Stomach (tissue), 9 donors: Measurements from ENCODE around the gene ZNRF4. TPM values are rescaled to one million over a fixed set of nuclear protein-coding genes. Genes with fewer than 3 reads are reported as not detected.
A peak's percentile ranks its signal among the peaks of the same experiment; 100 is the strongest.

Experiments
- DNase-seq, 2 donors: peaks; one replicate each; pipeline versions ENCODE4 v3.0.0 to v3.0.0-alpha.2; 2013 to 2019
- H3K27ac ChIP-seq, 5 donors: fragments of 200-600 bp in 4 of 5; sonication (generic) in 4 of 5; one replicate each; pipeline ENCODE4 v1.5.1; 2013 to 2019; ENCODE audit warnings: mild to moderate bottlenecking in 1 of 5, moderate library complexity in 1 of 5
- H3K27me3 ChIP-seq, 3 donors: fragments of 200-600 bp; sonication (generic); one replicate each; pipeline ENCODE4 v1.5.1; 2017 to 2019; ENCODE audit warnings: mixed run types in 1 of 3
- H3K36me3 ChIP-seq, 4 donors: fragments of 200-600 bp; sonication (generic); 1 replicate in 3 of 4; 2 replicates in 1 of 4; pipeline ENCODE4 v1.5.1; 2016 to 2019
- H3K4me1 ChIP-seq, 4 donors: fragments of 200-600 bp; sonication (generic); one replicate each; pipeline ENCODE4 v1.5.1; 2016 to 2019
- H3K4me3 ChIP-seq, 4 donors: fragments of 200-600 bp; sonication (generic) in 3 of 4; one replicate each; pipeline ENCODE4 v1.5.1; 2016 to 2019; ENCODE audit warnings: mild to moderate bottlenecking in 1 of 4
- H3K9me3 ChIP-seq, 4 donors: fragments of 200-600 bp; sonication (generic); one replicate each; pipeline ENCODE4 v1.5.1; 2016 to 2019
- EP300 ChIP-seq: sonication (generic); formaldehyde crosslinking; IDR thresholded peaks from one replicate; pipeline ENCODE4 v1.6.1; 2017; ENCODE audit warnings: antibody characterized with exemption
- POLR2A ChIP-seq, 4 donors: fragments of 450-650 bp; IDR thresholded peaks; one replicate each; pipeline ENCODE4 v1.6.1; 2016; ENCODE audit warnings: antibody characterized with exemption in 4 of 4, control low read depth in 2 of 4, mild to moderate bottlenecking in 1 of 4, moderate library complexity in 1 of 4
- POLR2AphosphoS5 ChIP-seq, 3 donors: sonication (generic); formaldehyde crosslinking; IDR thresholded peaks; one replicate each; pipeline ENCODE4 v1.6.1; 2016; ENCODE audit warnings: antibody characterized with exemption in 3 of 3
- WGBS, 5 donors: extraction: QIAGEN DNeasy Blood & Tissue Kit in 3 of 5; methylation state at CpG; one replicate each; pipeline versions ENCODE4 v1.1.5 to v1.1.7; 2013 to 2018; 5-methylcytosine and 5-hydroxymethylcytosine counted together
- intact Hi-C: fragments of 100-400 bp; cut with DNase I; formaldehyde crosslinking; loops from one replicate; pipeline ENCODE4 v1.15.1; 2023; ENCODE audit warnings: low total_unique reads
- polyA plus RNA-seq, 3 donors: library from polyadenylated mRNA; stranded (reverse); fragments of 200-250 nt; gene quantifications; one replicate each; pipeline ENCODE4 v1.2.3, GENCODE V29; 2013
- total RNA-seq, 5 donors: library from RNA; depleted of rRNA; stranded (reverse); fragments of >200 nt; gene quantifications; one replicate each; pipeline versions ENCODE4 v1.1.0 to v1.2.3, GENCODE V29; 2014 to 2016
- TF ChIP-seq, protein P1 (sequence below), 7 experiments: fragments of 450-650 bp in 4 of 7; fragments of 200-600 bp in 3 of 7; sonication (generic) in 3 of 7; IDR thresholded peaks; one replicate each; pipeline ENCODE4 v1.5.1; 2016 to 2019; ENCODE audit warnings: antibody characterized with exemption in 7 of 7, control low read depth in 2 of 7, mild to moderate bottlenecking in 1 of 7
- donor health status: healthy with polysubstance abuse.
- donor health status: Bipolar disorder and iron deficiency.
- donor health status: healthy.

The ZNRF4 gene
- total and polyA plus RNA-seq, 8 donors: not detected

DNA sequence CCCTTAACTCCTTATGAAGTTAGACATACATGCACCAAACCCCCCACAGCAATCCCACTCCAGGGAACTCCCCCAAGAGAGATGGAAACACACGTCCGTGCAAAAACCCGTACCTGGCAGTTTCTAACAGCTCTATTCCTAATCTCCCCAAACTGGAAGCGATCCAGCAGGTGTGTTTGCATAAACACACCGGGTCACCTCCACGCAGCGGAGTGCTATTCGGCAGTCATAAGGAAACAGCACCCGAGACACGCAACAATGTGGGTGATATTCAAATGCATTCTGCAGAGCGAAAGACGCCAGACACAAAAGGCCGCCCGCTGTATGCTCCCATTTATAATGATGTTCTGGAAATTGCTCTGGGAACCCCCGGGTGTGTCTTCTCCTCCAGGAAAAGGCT, 6.8 kb upstream of the ZNRF4 start:
- intact Hi-C loops: no loop called here
- Histone ChIP-seq H3K27me3 (peaks cover 0 to 72% (median 45%) of the 10 kb centered on the region in 3 donors), H3K27ac (no peak overlapping the region), H3K4me3 (no peak overlapping the region), H3K9me3 (peaks cover 0 to 5% (median 0%) of the 10 kb centered on the region in 4 donors), H3K4me1 (peaks cover 0 to 5% (median 2%) of the 10 kb centered on the region in 4 donors), H3K36me3 (no peaks in the 10 kb centered on the region)
- 18 to 33% (median 23%) methylated on average over 15 of the region's 15 CpGs for WGBS, 5 donors
- DNase-seq: peak; percentile 61 to 63
- no peak for TF ChIP-seq EP300

DNA sequence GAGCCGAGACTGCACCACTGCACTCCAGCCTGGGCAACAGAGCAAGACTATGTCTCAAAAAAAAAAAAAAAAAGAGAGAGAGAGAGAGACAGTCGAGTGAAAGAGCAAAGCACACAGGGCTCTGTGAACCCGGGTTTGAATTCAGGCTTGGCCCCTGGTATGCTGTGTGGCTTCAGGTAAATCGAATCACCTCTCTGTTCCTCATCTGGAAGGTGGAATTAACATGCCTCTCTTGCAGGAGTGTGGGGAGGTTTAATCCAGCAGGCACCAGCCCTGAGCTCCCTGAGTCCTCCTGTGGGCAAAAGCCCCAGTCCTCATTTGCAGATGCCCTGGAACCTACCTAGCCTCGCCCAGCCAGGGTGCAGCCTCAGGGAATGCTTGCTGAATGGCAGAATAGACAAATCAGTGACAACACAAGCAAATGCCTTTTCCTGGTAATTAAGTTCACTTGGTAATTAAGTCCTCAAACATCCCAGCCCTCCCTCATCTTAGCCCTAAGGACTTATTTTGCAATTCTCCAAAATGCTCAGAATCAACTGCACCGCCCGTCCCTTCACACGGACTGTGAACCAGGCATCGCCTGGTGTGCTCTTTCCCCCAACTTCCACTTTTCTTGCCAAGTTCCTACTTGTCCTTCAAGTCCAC, 4.6 kb upstream of the ZNRF4 start:
- TF ChIP-seq EP300: no peak
- no peak for TF ChIP-seq POLR2AphosphoS5 (IDR thresholded peaks at IDR 0.05)
- no peak for TF ChIP-seq POLR2A (IDR thresholded peaks at IDR 0.05)
- TF ChIP-seq, protein P1, sequence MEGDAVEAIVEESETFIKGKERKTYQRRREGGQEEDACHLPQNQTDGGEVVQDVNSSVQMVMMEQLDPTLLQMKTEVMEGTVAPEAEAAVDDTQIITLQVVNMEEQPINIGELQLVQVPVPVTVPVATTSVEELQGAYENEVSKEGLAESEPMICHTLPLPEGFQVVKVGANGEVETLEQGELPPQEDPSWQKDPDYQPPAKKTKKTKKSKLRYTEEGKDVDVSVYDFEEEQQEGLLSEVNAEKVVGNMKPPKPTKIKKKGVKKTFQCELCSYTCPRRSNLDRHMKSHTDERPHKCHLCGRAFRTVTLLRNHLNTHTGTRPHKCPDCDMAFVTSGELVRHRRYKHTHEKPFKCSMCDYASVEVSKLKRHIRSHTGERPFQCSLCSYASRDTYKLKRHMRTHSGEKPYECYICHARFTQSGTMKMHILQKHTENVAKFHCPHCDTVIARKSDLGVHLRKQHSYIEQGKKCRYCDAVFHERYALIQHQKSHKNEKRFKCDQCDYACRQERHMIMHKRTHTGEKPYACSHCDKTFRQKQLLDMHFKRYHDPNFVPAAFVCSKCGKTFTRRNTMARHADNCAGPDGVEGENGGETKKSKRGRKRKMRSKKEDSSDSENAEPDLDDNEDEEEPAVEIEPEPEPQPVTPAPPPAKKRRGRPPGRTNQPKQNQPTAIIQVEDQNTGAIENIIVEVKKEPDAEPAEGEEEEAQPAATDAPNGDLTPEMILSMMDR (IDR thresholded peaks at IDR 0.05): no peak
- Histone ChIP-seq H3K36me3 (no peaks in the 10 kb centered on the region), H3K27me3 (peaks cover 0 to 58% (median 40%) of the 10 kb centered on the region in 3 donors), H3K9me3 (peaks cover 0 to 5% (median 0%) of the 10 kb centered on the region in 4 donors), H3K4me1 (peaks cover 0 to 5% (median 2%) of the 10 kb centered on the region in 4 donors), H3K27ac (no peak overlapping the region), H3K4me3 (no peak overlapping the region)
- no peak for DNase-seq
- intact Hi-C loops: no loop called here
- WGBS, 5 donors: 47 to 57% (median 56%) methylated on average over 9 of the region's 9 CpGs

DNA sequence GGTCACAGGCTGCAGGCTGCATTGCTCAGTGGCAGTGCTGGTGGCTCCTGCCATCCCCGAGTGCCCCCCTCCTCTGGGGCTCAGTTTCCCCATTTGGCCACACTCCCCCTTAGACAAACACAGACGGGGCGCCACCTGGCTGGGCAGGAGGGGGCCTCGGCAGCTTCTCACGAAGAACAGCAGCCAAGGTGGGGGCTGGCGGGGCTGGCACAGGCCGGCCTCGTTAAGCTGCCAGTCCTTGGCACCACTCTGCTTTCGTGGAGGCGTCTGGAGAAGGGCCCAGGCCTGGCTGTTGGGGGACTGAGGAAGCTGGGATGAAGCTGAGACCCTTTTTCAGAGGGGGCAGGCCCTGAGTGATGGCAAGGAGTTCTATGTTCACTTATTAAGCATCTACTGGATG, 3.7 kb upstream of the ZNRF4 start:
- no peak overlapping the region for H3K4me3 ChIP-seq
- H3K27me3 ChIP-seq: peaks cover 0 to 61% (median 40%) of the 10 kb centered on the region in 3 donors
- TF ChIP-seq POLR2A (IDR thresholded peaks at IDR 0.05): no peak
- no peak for TF ChIP-seq EP300
- TF ChIP-seq POLR2AphosphoS5 (IDR thresholded peaks at IDR 0.05): no peak
- TF ChIP-seq, protein P1 (IDR thresholded peaks at IDR 0.05): no peak
- no peaks in the 10 kb centered on the region for H3K36me3 ChIP-seq
- no peak for DNase-seq
- no peak overlapping the region for H3K27ac ChIP-seq
- H3K9me3 ChIP-seq: peaks cover 0 to 5% (median 0%) of the 10 kb centered on the region in 4 donors
- intact Hi-C loops: no loop called here
- H3K4me1 ChIP-seq: peaks cover 0 to 5% (median 2%) of the 10 kb centered on the region in 4 donors
- 45 to 74% (median 59%) methylated on average over 8 to 10 of the region's 10 CpGs for WGBS, 5 donors

DNA sequence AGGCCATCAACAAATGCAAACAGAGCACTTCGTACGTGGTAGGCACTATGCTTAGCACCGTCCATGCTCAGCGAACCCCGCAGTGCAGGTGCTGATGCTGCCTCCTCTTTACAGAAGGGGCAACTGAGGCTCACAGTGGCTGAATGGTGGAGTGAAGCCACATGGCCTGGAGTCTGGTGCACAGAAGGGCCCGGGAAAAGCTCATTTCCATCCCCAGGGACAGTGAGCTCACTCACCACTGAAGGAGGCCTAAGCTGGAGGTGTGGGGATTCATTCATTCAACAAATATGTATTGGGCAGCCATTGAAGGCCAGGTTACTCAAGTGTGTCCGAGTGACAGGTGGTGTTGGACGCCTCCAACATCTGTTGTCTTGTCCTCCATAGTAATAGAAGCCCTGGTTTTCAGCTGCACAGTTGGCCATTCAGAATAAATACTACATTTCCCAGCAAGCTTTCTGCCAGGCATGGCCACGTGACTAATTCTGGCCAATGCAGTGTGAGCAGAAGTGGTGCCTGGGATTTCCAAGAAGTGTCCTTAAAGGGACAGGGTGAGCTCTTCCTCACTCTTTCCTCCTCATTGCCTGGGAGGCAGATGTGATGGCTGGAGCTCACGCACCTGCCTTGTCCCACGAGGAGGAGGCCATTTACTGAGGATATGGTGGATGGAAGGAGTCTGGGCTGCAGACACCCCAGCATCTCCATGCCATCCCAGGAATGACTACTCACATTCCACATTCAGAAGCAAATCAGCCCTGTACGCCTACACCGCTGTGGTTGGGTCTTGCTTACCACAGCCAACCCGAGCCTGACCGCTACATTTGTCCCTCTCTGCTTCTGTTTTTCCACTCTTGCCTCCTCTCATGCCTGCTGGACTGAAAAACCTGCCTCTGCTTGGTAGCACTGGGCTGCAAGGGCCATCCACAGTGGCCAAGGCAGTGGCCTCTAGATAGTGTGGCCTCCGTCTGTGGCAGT, 2.3 kb upstream of the ZNRF4 start:
- no peak for DNase-seq
- 80 to 84% (median 82%) methylated on average over 16 of the region's 16 CpGs for WGBS, 5 donors
- Histone ChIP-seq H3K4me3 (no peak overlapping the region), H3K27ac (no peak overlapping the region), H3K27me3 (peaks cover 0 to 51% (median 28%) of the 10 kb centered on the region in 3 donors), H3K36me3 (no peaks in the 10 kb centered on the region), H3K4me1 (peaks cover 0 to 5% (median 2%) of the 10 kb centered on the region in 4 donors), H3K9me3 (peaks cover 0 to 5% (median 0%) of the 10 kb centered on the region in 4 donors)
- TF ChIP-seq POLR2AphosphoS5 (IDR thresholded peaks at IDR 0.05): no peak
- TF ChIP-seq, protein P1 (IDR thresholded peaks at IDR 0.05): no peak
- TF ChIP-seq EP300: no peak
- intact Hi-C loops: no loop called here
